Spleen (tissue), 7 donors: ENCODE results near the gene RNF225.
"Not testable (repeated sequence)": the region's sequence is repeated elsewhere in the genome, so short reads cannot be mapped to it uniquely, and the experiment has no call there.

Source experiments
- CTCF ChIP-seq, 11 experiments: fragments of 200-600 bp in 7 of 11; fragments of 450-650 bp in 4 of 11; sonication (generic) in 4 of 11; IDR thresholded peaks in 8 of 11; conservative IDR thresholded peaks in 3 of 11; 1 replicate in 7 of 11; 2 replicates in 4 of 11; pipeline versions ENCODE4 v1.4.0 to v1.8.0; 2016 to 2021; ENCODE audit warnings: antibody characterized with exemption in 11 of 11, inconsistent platforms in 4 of 11, mild to moderate bottlenecking in 1 of 11
- POLR2A ChIP-seq, 3 donors: fragments of 450-650 bp; IDR thresholded peaks; one replicate each; pipeline ENCODE4 v1.5.1; 2017; ENCODE audit warnings: antibody characterized with exemption in 3 of 3, mild to moderate bottlenecking in 1 of 3
- donor health status: DM: no; HTN: no; CAD: no; lungs with moderate emphysema.
- donor health status: DM: no; HTN: no; CAD: no.
- donor health status: DM: no; HTN: no; CAD: no.

- TF ChIP-seq CTCF (IDR thresholded peaks at IDR 0.05 in 8 of 11, conservative IDR thresholded peaks at IDR 0.05 in 3 of 11); POLR2A (IDR thresholded peaks at IDR 0.05): not testable (repeated sequence)
Observed at GRCh38 chr19:58348080-58348479, 47.4 kb upstream of the RNF225 start.
